Measurements from ENCODE around the gene NEUROD2. TPM values are rescaled to one million over a fixed set of nuclear protein-coding genes. Genes with fewer than 3 reads are reported as not detected.
"Not testable (repeated sequence)": the region's sequence is repeated elsewhere in the genome, so short reads cannot be mapped to it uniquely, and the experiment has no call there.

NEUROD2 gene
- total and polyA plus RNA-seq, 10 donors: under 0.01 to 0.03 TPM; not detected in 8

DNA sequence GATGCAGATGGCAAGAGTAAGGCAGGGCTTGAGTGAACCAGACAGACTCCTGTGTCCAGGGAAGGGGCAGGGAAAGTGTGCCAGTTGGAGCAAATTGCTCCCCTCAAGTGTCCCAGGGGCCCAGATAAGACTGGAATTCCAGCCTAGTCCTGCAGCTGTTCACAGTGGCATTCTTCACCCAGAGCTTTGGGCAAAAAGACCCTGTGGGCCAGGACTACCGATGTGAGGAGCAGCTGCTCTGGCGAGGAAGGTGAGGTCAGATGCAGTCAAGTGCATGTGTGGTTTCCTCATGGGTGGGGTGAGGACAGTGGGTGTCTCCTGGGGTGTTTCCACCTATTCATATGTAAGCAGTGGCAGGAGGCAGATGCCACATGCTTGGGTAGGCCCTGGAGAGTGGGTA lies 14.3 kb downstream of the NEUROD2 start:
- intact Hi-C loops (cut with DNase I; ENCODE audit: low total_unique reads): no loop called here
- WGBS, 5 donors: 56 to 79% (median 62%) methylated on average over 2 of the region's 2 CpGs
- no peak for DNase-seq
- H3K27me3 ChIP-seq (replicated peaks in 1 of 7): peaks cover 6 to 80% (median 56%) of the 10 kb centered on the region in 7 donors
- H3K4me1 ChIP-seq: peaks cover 0 to 19% (median 10%) of the 10 kb centered on the region in 6 donors
- TF ChIP-seq, protein P1, sequence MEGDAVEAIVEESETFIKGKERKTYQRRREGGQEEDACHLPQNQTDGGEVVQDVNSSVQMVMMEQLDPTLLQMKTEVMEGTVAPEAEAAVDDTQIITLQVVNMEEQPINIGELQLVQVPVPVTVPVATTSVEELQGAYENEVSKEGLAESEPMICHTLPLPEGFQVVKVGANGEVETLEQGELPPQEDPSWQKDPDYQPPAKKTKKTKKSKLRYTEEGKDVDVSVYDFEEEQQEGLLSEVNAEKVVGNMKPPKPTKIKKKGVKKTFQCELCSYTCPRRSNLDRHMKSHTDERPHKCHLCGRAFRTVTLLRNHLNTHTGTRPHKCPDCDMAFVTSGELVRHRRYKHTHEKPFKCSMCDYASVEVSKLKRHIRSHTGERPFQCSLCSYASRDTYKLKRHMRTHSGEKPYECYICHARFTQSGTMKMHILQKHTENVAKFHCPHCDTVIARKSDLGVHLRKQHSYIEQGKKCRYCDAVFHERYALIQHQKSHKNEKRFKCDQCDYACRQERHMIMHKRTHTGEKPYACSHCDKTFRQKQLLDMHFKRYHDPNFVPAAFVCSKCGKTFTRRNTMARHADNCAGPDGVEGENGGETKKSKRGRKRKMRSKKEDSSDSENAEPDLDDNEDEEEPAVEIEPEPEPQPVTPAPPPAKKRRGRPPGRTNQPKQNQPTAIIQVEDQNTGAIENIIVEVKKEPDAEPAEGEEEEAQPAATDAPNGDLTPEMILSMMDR (IDR thresholded peaks at IDR 0.05 in 8 of 11, conservative IDR thresholded peaks at IDR 0.05 in 3 of 11): no peak
- TF ChIP-seq POLR2AphosphoS5 (IDR thresholded peaks at IDR 0.05): no peak
- TF ChIP-seq POLR2A (IDR thresholded peaks at IDR 0.05): no peak
- H3K9me3 ChIP-seq: no peaks in the 10 kb centered on the region
- no peak overlapping the region for H3K27ac ChIP-seq
- H3K4me3 ChIP-seq: no peak overlapping the region
- no peaks in the 10 kb centered on the region for H3K36me3 ChIP-seq

DNA sequence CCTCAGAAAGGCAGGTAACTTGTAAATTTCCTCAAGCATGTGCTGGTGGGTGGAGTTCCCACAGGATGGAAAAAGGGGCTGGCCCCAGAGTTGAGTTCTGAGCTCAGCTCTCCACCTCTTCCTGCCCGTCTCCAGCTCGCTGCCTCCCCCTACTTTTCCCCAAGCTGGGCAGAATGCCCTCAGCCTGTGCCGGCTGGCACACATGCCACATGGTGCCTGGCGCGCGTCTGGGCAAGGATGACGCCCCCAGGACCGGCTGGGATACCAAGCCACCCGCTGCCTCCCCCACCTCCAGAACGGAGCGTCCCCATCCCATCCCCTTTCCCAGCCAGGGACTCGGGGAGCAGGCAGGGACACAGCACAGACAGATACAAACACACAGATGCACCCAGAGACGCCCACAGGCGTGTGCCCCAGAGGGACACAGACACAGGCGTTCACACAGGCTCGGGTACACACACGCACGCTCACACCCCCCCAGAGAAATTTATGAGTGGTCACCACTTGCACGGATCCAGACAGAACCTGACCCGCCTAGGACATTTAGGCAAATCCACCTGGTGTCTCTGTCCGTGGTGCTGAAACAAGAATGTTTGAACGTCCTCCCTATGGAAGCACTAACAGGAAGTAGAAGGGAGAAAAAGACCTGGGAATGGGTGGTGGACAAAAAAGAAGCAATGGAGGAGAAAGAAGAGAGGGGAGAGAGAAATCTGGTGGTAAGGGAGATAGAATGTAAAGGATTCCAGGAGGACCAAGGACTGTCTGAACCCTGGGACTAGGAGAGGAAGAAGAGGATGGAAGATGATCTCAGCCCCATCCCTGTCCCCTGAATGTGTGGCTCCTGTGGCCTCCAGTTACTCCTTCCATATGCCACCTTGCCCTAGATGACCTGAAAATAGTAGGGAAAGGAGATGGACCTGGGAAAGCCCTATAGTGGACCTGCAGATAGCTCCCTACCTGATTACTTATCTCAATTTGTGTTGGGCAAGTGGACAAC lies 15.5 kb downstream of the NEUROD2 start:
- H3K9me3 ChIP-seq: no peaks in the 10 kb centered on the region
- intact Hi-C loops (cut with DNase I; ENCODE audit: low total_unique reads): no loop called here
- no peak for DNase-seq
- no peak overlapping the region for H3K4me3 ChIP-seq
- WGBS, 5 donors: 2 to 10% (median 7%) methylated on average over 12 to 22 of the region's 22 CpGs
- no peaks in the 10 kb centered on the region for H3K36me3 ChIP-seq
- TF ChIP-seq POLR2AphosphoS5 (IDR thresholded peaks at IDR 0.05): no peak
- no peak for TF ChIP-seq POLR2A (IDR thresholded peaks at IDR 0.05)
- H3K27ac ChIP-seq: no peak overlapping the region
- H3K4me1 ChIP-seq: peaks cover 0 to 8% (median under 1%) of the 10 kb centered on the region in 6 donors
- H3K27me3 ChIP-seq (replicated peaks in 1 of 7): peaks cover 6 to 68% (median 45%) of the 10 kb centered on the region in 7 donors

DNA sequence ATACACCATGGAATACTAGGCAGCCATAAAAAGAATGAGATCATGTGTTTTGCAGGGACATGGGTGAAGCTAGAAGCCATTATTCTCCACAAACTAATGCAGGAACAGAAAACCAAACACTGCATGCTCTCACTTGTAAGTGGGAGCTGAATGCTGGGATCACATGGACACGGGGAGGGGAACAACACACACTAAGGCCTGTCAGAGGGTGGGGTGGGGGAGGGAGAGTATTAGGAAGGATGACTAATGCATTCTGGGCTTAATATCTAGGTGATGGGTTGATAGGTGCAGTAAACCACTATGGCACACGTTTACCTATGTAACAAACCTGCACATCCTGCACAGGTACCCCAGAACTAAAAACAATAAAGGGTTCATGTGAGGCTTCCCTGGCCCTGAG lies 17.5 kb downstream of the NEUROD2 start:
- DNase-seq; H3K4me1 ChIP-seq; H3K27ac ChIP-seq; H3K36me3 ChIP-seq; H3K4me3 ChIP-seq; H3K9me3 ChIP-seq; intact Hi-C loops (cut with DNase I; ENCODE audit: low total_unique reads): not testable (repeated sequence)
- H3K27me3 ChIP-seq (replicated peaks in 1 of 7): peaks cover 2 to 48% (median 25%) of the 10 kb centered on the region in 7 donors
- 55 to 85% (median 67%) methylated on average over 2 of the region's 2 CpGs for WGBS, 5 donors

DNA sequence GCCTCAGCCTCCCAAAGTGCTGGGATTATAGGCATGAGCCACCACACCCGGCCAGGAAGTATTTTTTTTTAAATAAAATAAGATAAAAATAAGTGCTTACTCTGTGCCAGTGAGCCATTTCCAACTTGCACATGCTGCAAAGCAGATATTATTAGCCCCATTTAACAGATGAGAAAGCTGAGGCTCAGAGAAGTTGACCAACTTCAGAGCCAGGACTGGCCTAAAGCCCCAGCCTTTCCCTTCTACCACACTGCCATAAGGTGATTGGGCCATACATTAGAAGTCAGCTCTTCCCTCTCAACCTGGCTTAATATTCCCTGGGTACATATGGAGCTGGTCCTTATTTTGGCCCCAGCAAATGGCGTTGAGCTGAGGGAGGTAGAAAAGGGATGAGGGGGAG lies 25.1 kb downstream of the NEUROD2 start:
- H3K4me1 ChIP-seq: peaks cover 0 to 11% (median 0%) of the 10 kb centered on the region in 6 donors
- DNase-seq: no peak
- TF ChIP-seq POLR2A (IDR thresholded peaks at IDR 0.05) (no peak), POLR2AphosphoS5 (IDR thresholded peaks at IDR 0.05) (no peak)
- TF ChIP-seq, protein P1 (IDR thresholded peaks at IDR 0.05 in 8 of 11, conservative IDR thresholded peaks at IDR 0.05 in 3 of 11): no peak
- WGBS, 5 donors: 40 to 64% (median 51%) methylated on average over 2 of the region's 2 CpGs
- H3K27ac ChIP-seq: no peak overlapping the region
- no peak overlapping the region for H3K4me3 ChIP-seq
- peaks cover 0 to 3% (median 0%) of the 10 kb centered on the region in 7 donors for H3K27me3 ChIP-seq (replicated peaks in 1 of 7)
- H3K36me3 ChIP-seq: no peaks in the 10 kb centered on the region
- intact Hi-C loops (cut with DNase I; ENCODE audit: low total_unique reads): no loop called here
- no peaks in the 10 kb centered on the region for H3K9me3 ChIP-seq

DNA sequence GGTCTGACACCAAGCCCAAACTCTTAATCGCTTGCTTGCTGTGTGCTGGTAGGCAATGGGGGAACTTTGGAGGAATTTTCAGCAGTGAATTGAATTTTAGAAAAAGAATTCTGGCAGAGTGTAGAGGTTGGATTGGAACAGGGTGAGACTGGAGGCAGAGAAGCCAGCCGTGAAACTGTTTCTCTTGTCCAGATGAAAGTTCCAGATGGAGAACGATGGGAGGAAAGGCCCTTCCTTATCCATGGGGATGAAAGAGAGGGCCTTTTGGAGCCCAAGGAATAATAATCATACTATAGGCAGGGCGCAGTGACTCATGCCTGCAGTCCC lies 26.0 kb downstream of the NEUROD2 start:
- Histone ChIP-seq H3K36me3 (no peaks in the 10 kb centered on the region), H3K4me3 (no peak overlapping the region), H3K27ac (no peak overlapping the region), H3K4me1 (peaks cover 0 to 11% (median 0%) of the 10 kb centered on the region in 6 donors), H3K9me3 (no peaks in the 10 kb centered on the region), H3K27me3 (replicated peaks in 1 of 7) (peaks cover 0 to 3% (median 0%) of the 10 kb centered on the region in 7 donors)
- TF ChIP-seq, protein P1 (IDR thresholded peaks at IDR 0.05 in 8 of 11, conservative IDR thresholded peaks at IDR 0.05 in 3 of 11): no peak
- TF ChIP-seq POLR2AphosphoS5 (IDR thresholded peaks at IDR 0.05): no peak
- TF ChIP-seq POLR2A (IDR thresholded peaks at IDR 0.05): no peak
- DNase-seq: no peak
- WGBS, 5 donors: 87 to 98% (median 90%) methylated on average over 4 of the region's 4 CpGs
- intact Hi-C loops (cut with DNase I; ENCODE audit: low total_unique reads): no loop called here

Data from spleen (tissue), 11 donors.